Measurements from ENCODE around the gene ABI3BP.

DNA sequence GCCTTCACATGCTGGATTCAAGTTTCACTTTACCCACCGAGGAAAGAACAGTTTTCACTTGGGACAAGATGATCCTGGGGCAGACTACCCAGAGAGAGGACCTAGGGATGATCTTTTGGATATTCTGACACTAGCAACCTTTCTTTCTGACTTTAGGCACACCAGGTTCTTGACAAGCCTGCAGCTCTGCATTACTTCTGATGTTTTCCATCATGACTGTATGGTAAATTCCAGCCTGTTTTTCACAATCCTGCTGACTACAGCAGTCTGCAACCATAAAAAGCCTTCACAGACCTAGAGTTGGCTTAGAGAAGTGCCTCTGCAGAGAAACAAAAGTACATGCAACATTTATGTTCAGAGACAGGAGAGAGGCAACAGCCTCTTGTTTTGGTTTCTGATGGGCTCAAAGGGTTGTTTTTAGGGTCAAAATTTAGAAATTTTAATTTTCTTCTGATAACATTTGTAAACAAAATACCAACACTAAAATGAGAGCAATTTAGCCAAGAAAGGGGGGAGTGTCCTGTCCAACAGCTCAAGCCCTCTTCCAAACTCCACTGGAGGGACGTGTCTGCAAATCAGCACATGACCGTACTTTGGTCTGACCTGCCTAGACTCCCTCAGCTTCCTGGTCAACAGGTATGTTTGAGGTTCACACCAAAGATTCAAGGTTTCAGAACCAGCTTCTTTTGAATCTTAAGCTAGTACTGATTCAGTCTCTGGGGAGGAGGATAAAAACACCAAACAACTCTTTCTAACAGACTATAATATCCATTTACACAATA is 799 bp downstream of the ABI3BP start:
- TF ChIP-seq GATA2 (IDR thresholded peaks at IDR 0.05; ENCODE audit: low read depth, low read length) (no peak), GATA3 (IDR thresholded peaks at IDR 0.05; ENCODE audit: low read depth, low read length) (no peak)

Data from SH-SY5Y (cell line).